ENCODE data around the gene TACC3.

DNA sequence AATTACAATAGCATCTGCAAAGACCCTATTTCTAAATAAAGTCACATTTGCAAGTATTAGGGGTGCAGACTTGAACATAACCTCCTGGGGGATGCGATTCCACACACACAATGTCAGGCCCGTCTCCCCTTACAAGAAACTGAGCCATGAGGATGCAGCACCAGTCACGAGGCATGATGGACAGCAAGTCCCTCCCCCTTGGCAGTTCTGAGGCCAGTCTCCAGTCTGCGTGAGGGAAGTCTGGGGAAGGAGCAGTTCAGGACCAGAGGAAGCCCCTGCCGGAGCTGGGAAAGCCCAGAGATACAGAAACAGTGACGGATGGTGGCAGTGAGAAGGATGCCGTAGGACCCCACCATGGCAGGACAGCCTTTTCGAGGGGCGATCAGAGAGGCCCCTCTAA is 46.6 kb upstream of the TACC3 start:
- TF ChIP-seq POLR2A (IDR thresholded peaks at IDR 0.05; ENCODE audit: control extremely low read depth in 1 of 2, low read depth in 2 of 2, low read length in 2 of 2) (no peak), BRCA1 (IDR thresholded peaks at IDR 0.05; ENCODE audit: low read depth, low read length) (no peak), POLR2AphosphoS5 (IDR thresholded peaks at IDR 0.05; ENCODE audit: low read depth, low read length) (no peak), E2F6 (IDR thresholded peaks at IDR 0.05) (no peak), RAD21 (IDR thresholded peaks at IDR 0.05 in 1 of 2, conservative IDR thresholded peaks at IDR 0.05 in 1 of 2; ENCODE audit: low read depth in 2 of 2, low read length in 2 of 2) (no peak), HDAC2 (IDR thresholded peaks at IDR 0.05; ENCODE audit: borderline replicate concordance in 1 of 2, low read depth in 2 of 2, low read length in 2 of 2) (no peak), JUN (IDR thresholded peaks at IDR 0.05; ENCODE audit: low read depth, low read length) (no peak), CHD1 (IDR thresholded peaks at IDR 0.05; ENCODE audit: low read depth, low read length) (no peak), KDM1A (IDR thresholded peaks at IDR 0.05; ENCODE audit: borderline replicate concordance, low read length) (no peak)
- TF ChIP-seq, protein P1, sequence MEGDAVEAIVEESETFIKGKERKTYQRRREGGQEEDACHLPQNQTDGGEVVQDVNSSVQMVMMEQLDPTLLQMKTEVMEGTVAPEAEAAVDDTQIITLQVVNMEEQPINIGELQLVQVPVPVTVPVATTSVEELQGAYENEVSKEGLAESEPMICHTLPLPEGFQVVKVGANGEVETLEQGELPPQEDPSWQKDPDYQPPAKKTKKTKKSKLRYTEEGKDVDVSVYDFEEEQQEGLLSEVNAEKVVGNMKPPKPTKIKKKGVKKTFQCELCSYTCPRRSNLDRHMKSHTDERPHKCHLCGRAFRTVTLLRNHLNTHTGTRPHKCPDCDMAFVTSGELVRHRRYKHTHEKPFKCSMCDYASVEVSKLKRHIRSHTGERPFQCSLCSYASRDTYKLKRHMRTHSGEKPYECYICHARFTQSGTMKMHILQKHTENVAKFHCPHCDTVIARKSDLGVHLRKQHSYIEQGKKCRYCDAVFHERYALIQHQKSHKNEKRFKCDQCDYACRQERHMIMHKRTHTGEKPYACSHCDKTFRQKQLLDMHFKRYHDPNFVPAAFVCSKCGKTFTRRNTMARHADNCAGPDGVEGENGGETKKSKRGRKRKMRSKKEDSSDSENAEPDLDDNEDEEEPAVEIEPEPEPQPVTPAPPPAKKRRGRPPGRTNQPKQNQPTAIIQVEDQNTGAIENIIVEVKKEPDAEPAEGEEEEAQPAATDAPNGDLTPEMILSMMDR (IDR thresholded peaks at IDR 0.05; ENCODE audit: control extremely low read depth in 1 of 3, insufficient read depth in 1 of 3, low read depth in 1 of 3, low read length in 3 of 3): no peak
